Astrocyte (in vitro differentiated cells and primary cell): ENCODE measurements around the gene PLEKHN1.

Experiments
- CTCF ChIP-seq: IDR thresholded peaks from 2 replicates; pipeline ENCODE4 v1.5.1; 2011; ENCODE audit warnings: low read depth, mild to moderate bottlenecking, inconsistent platforms, low read length, moderate library complexity; ENCODE audit not compliant: insufficient read depth
- EZH2 ChIP-seq: IDR thresholded peaks from 2 replicates; pipeline ENCODE4 v1.6.1; 2012; ENCODE audit warnings: mild to moderate bottlenecking, low read length, inconsistent platforms; ENCODE audit not compliant: insufficient read depth

- TF ChIP-seq CTCF (no peak), EZH2 (no peak)
These were observed 47.8 kb downstream of the PLEKHN1 start for GRCh38 chr1:1013922-1014648.
